ENCODE results near the gene PAK4.

- no peak for TF ChIP-seq CTCF (IDR thresholded peaks at IDR 0.05 in 2 of 3, conservative IDR thresholded peaks at IDR 0.05 in 1 of 3; ENCODE audit: control insufficient read depth in 2 of 3, extremely low read depth in 1 of 3, insufficient read depth in 1 of 3, low read depth in 3 of 3, low read length in 3 of 3)
- TF ChIP-seq HDGF (IDR thresholded peaks at IDR 0.05): no peak
- no peak for TF ChIP-seq POLR2A (IDR thresholded peaks at IDR 0.05; ENCODE audit: low read depth, low read length)
- no peak for TF ChIP-seq SP1 (IDR thresholded peaks at IDR 0.05; ENCODE audit: low read depth, low read length)
- no peak for TF ChIP-seq FOXM1 (IDR thresholded peaks at IDR 0.05; ENCODE audit: low read depth, low read length)
- TF ChIP-seq PAX5 (IDR thresholded peaks at IDR 0.05; ENCODE audit: borderline replicate concordance, low read depth, low read length): no peak
- no peak for TF ChIP-seq RFX5 (IDR thresholded peaks at IDR 0.05; ENCODE audit: low read depth, low read length)
- no peak for TF ChIP-seq CHD4 (IDR thresholded peaks at IDR 0.05)
- no peak for TF ChIP-seq JUNB (IDR thresholded peaks at IDR 0.05)
- TF ChIP-seq HDAC2 (IDR thresholded peaks at IDR 0.05): no peak
- no peak for TF ChIP-seq TAF1 (IDR thresholded peaks at IDR 0.05; ENCODE audit: borderline replicate concordance, low read depth, low read length)
Measured at GRCh38 chr19:39125199-39125553, 410 bp upstream of the PAK4 start.
